GM11168 (cell line): Measurements from ENCODE around the gene P2RY10.
"Not testable (repeated sequence)": the region's sequence is repeated elsewhere in the genome, so short reads cannot be mapped to it uniquely, and the experiment has no call there.

ENCODE experiments used
- in situ Hi-C: fragments of 300-500 bp; cut with MboI; formaldehyde crosslinking; loops from one replicate; pipeline ENCODE4 v1.12.0; 2022; ENCODE audit warnings: low sequenced_read_pairs; ENCODE audit not compliant: unreplicated experiment

The P2RY10 gene, protein sequence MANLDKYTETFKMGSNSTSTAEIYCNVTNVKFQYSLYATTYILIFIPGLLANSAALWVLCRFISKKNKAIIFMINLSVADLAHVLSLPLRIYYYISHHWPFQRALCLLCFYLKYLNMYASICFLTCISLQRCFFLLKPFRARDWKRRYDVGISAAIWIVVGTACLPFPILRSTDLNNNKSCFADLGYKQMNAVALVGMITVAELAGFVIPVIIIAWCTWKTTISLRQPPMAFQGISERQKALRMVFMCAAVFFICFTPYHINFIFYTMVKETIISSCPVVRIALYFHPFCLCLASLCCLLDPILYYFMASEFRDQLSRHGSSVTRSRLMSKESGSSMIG

DNA sequence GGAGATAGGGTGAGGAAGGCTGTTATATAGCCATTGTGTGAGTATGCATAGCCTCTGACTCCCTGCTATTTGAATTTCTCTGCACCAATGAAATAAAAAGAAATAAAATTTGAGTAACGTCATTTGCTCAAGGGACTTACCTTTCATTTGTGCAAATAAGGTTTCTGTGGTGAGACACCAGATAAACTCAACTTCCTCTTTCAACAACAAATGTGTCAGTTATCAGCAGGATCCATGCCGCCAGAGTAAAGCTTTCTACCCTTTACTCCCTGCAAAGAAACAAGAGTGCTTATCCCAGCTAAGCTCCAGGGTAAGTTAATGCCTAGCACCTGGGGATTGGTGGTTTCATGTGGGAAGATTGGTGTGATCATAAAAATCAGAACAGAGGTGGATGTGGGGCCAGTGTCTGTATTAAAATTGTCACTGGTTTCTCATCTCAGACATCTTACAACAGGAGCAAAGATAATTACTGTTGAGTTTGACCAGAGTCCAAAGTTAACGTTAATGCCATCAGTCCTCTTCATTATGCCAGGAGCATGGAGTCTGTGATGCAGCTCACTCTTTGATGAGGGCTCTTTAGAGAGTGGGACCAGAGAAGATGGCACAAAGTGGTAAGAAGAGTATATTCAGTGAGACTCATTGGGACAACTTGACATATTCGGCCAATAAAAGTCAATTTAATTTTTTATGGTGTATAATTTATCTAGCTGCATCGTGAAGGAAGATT, at the start of gene P2RY10:
Gene P2RY10 (plus strand): TSS at position 206 of the 727 bp plus-strand sequence. CDS start 15,130 bp downstream, outside the sequence.
- in situ Hi-C loops = no loop called here

DNA sequence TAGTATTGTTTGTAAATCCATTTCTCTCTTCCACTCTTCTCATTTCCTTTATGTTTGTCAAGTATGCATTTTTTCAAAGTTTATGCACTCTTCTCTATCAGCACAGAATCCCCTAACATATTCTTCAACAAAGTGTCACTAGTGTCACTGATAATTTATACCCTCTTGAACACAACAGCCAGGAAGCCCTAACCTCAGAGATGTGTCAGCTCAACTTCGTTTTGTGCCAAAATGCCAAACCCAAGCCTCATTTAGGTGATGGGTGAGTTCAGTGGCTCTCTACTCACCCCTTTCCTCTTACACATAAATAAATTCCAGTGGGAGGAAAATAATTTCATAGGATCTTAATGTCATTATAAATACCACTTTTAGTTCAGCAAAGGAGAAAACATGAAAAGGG, 22.4 kb upstream of the P2RY10 start:
- in situ Hi-C loops = no loop called here

DNA sequence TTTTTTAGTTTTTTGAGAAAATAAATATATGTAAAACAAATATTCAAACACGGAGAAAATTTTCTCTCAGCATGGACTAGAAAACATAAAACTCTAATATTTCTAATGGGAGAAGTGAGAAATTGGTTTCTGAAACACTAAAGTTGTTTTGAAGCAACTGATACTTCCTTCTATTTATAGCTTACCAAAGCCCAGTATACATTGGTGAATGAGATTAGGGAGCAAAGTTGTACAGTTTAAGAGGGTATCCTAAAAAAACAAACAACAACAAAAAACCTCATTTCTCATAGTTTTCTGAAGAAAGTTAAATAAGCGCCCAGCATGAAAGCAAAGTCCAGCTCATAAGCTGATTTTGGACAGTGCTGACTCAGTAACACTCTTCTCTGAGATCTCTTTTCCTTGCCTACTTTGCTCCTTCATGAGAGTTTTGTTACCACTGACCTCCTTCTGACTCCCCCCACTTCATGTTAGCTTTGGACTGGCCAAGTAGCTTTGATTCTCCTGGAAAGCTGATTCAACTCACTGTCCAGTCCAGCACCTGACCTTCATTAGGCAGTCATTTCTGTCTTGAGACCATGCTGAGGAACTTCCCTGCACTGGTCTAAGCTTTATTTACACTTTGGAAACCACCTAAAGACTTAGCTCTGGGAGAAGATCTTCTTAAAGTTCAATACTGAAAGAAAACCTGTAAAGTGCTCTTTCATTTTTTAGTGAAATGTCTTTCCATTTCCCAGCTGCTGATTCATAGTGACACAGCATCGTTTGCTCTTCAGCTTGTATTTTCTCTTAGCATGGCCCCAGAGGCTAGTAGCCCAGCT, 21.8 kb upstream of the P2RY10 start:
- in situ Hi-C loops = no loop called here

DNA sequence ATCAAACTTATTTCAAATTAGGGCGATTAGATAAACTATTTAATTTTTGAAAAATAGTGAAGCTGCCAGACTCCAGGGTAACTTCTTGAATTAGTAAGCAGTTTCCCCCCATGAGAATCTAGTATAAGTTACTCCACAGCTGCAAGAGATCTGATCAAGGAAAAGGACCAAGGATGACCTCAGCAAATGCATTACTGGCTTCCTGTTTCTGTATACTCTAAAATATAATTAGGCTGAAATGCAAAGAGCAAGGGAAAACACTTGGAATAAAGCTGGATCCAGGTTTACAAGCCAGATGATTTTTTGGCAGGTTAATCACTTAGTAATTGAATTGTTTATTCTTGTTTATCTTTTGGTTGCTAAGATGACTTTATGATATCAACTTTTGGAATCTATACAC, 13.4 kb upstream of the P2RY10 start:
- in situ Hi-C loops = no loop called here

DNA sequence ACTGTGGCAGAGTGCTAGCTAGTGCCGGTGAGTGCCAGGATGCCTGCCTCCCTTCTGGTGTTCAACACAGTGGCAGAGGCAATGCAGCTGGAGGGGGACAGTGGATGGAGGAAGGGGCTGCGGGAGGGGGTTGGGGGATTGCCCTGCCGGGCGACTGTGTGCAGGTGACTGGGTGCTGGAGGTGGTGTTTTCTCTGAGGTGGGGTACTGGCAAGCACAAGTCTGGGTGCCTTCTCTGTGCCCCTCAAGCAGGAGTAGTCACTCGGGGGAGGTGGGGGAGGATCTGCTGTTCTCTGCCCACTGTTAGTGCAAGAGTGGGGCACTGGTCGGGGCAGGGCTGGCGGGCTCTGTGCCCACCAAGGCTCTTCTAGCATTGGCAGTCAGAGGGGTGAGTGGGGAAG, 10.3 kb upstream of the P2RY10 start:
- in situ Hi-C loops = no loop called here

DNA sequence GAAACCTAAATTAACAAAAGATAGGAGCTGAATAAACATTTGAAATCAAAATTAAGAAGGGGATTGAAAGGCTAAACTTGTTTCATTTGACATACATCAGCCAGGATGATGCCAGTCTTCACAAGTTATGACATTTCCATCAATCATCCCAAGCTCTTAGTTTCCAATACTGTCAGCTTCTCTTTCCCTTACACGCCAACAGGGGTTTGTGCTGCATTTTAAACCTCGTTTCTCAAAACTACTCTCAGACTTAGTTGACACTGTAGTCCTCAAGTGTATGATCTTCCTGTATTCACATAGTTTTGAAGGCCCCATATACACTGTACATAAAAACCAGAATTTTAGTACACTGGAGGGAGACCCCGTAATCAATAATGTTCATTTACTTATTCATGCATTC, 840 bp upstream of the P2RY10 start:
- in situ Hi-C loops = no loop called here

DNA sequence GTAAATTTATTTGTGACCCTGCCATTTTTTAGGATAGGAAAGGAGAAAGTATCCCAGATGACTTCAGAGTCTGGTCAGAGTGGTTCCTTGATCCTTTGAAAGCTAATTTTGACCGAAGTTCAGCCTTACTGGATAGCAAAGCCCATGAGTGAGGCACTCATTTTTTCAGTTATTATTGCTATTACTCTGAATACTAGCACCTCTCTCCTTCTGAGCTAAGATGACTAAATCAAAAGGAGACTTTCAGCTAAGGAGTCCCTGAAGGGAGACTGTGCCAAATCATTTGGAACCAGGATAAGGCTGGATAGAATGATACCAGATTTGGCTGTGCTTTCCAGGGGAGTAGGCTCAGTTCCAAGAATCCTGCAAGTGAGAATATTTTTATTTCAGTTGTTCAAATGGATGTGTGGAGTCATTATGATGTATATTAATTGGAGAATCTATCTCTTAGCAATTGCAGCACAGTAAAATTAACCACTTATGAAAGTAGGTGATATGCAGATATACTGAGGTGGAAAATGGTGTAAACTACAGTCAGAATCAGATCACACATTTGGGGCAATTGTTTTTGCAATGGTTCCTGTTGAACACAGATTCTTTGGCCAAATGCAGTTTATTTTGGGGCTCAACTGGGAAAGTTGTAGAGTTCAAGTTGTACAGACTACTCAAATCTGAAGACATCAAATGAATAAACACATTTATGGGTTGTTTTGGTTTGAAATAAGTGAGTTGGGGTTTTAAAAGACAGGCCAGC, 1.2 kb downstream of the P2RY10 start:
- in situ Hi-C loops = no loop called here

DNA sequence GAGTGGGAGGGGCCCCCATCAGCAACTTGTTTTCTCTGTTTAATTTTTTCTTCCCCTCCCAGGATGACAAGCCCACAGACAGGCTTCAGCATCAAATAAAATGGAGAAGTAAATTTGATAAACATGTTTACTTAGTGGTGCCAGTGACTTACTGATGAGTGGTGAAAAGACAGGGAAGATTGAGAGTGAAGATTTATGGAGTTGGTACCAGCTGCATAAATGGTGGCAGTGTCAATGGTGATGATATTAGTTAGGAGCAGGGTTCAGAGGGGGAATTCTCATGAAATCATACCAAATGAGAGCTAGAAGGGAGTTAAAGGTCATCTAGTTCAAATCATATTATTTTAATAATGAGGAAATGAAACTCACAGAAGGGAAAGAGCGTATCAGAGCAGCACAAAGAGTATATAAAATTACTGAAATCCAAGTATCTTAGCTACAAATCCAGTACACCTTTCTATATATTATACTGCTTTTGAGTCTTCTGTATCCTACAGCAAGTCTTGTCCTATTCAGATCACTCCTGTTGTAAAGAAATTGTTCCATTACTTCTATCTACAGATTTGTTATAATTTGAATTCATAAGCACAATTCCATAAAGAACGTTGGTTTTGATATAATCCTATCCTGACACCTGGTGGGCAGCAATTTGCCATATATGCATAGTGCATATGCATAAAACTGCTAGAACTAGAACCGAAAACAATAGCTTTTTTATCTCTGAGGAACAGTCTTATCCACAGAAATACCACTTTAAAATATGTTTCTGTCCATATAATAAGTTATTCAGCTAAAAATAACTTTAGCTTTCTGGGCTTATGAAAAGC, 5.0 kb downstream of the P2RY10 start:
- in situ Hi-C loops = loop anchor here (25.0 kb wide), 1 partner anchor 312 kb away; no protein-coding TSS in a partner anchor

DNA sequence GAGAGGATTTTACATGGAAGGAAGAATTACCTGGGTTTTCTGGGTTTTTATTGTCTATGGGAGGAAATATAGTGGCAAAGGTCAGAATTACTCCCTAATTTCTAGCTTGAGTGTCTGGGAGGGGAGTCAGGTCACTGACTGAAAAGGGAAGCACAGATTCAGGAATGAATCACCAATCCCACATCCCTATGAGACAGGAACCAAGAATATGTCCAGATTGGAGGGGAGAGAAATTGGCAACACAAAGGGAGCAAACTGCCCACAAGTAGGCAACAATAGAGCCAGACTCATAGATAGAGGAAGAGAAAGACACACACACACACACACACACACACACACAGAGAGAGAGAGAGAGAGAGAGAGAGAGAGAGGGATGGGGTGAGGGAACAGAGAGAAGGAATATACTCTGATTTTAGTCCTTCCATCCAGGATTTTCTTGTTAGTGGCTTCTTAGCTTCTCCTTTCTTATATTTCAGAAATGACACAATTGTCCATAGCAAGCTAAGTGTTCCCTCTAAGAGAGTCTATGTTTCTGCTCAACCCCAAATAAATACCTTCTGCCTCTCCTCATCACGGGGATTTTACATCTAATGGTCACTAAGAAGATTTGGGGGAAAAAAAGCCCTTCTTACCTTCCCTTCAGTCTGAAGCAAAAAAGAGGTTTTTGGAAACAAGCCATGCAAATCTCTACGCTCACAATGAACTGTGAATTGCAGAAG, 12.0 kb downstream of the P2RY10 start:
- in situ Hi-C loops = loop anchor here (25.0 kb wide), 1 partner anchor 305 kb away; no protein-coding TSS in a partner anchor

DNA sequence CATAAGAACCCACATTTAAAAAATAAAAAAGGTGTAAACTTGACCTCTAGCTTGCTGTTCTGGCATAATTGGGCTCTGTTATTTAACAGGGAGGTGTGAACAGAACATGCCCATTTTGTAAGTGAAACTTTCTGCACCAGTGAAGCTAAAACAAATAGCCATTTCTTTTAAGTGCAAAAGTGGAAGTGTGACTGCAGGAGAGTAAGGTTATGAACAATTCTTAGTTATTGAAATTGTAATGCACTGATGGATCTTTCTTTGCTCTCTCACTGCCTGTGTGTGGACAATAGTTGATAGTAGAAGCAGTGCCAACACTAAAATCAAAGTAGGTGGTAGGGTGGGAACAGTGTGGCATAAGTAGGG, 12.6 kb downstream of the P2RY10 start:
- in situ Hi-C loops = loop anchor here (25.0 kb wide), 1 partner anchor 305 kb away; no protein-coding TSS in a partner anchor

DNA sequence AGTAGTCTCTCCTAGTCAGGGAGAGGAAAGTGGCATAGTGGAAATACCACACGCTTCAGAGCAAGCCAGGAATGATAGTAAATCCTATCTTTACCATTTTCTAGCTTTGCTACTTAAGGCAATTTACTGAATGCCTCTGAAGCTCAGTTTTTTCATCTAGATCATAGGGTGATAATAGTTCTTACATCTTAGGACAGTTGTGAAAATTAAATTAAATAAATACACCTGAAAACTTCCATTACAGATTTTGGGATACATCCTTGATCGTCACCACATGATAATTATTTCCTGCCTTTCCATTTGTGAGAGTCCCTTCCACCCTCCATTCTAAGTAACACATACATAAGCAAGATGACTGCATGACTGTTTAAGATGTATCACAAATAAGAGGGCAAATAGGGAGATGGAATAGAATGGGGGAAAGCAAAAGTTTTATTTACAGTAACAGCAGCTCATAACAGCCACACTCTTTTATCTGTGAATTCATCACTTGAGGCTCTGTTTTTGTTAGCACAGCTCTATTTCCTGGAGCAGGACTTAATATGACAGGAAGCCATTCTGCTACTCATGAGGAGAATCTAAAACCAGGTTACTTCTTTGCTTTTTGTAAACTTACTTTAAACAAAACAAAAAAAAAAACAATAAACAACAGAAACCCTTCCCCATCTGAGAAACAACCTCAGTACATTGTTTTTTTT, 13.4 kb downstream of the P2RY10 start:
- in situ Hi-C loops = loop anchor here (25.0 kb wide), 1 partner anchor 304 kb away; no protein-coding TSS in a partner anchor

DNA sequence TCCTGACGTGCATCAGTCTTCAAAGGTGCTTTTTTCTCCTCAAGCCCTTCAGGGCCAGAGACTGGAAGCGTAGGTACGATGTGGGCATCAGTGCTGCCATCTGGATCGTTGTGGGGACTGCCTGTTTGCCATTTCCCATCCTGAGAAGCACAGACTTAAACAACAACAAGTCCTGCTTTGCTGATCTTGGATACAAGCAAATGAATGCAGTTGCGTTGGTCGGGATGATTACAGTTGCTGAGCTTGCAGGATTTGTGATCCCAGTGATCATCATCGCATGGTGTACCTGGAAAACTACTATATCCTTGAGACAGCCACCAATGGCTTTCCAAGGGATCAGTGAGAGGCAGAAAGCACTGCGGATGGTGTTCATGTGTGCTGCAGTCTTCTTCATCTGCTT, 15.7 kb downstream of the P2RY10 start:
- in situ Hi-C loops = loop anchor here (25.0 kb wide), 1 partner anchor 301 kb away; no protein-coding TSS in a partner anchor

DNA sequence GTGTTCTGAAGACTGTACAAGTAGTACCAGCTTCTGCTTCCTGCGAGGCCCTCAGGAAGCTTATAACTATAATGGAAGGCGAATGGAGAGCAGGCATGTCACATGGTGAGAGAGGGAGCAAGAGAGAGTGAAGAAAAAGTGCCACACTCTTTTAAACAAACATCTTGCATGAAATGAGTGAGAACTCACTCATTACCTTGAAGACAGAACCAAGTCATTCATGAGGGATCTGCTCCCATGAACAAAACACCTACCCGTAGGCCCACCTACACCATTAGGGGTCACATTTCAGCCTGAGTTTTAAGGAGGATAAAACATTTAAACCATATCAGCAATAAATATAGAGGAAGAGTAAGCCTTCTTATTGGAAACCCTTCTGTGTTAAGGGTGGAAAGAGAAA, 19.4 kb downstream of the P2RY10 start:
- in situ Hi-C loops = loop anchor here (25.0 kb wide), 1 partner anchor 298 kb away; no protein-coding TSS in a partner anchor

DNA sequence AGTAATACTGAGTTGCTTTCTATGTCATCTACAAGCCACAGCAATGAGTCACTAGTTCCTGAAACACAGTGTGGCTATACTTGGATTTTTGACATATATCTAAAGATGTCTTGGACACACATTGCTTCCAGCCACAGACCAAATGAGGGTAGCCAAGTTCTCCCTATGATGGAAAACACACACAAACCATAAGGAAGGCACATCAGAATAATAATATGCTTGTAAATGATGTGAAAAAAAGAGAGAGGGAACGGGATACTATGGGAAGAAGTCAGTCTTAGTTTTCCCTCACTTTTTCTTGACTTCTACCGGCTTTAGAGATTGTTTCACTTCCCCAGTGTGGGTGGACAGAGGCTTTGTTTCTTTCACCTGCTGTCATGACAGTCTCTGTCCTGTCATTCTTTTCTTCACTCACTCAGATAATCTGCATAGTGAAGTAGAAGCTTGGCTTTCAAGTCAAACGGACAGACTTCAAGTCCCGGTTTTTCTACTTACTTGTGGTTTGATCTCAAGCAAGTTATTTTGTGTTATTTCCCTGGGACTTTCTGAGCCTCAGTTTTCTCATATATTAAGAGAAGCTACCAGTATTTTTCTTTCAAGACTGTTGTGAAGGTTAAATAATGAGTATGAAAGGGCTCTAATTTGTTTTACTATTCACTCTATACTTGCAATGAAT, 34.7 kb downstream of the P2RY10 start:
- in situ Hi-C loops = no loop called here

DNA sequence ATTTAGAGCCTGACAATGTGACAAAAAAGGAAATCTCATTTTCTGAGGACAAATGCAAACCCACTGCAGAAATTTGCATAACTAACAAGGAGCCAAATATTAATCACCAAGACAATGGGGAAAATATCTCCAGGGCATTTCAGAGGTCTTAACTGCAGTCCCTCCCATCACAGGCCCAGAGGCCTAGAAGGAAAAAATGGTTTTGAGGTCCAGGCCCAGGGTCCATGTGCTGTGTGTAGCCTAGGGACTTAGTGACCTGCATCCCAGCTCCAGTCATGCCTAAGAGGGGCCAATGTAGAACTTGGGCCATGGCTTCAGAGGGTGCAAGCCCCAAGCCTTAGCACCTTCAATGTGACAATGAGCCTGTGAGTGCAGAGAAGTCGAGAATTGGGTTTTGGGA, 44.2 kb downstream of the P2RY10 start:
- in situ Hi-C loops = no loop called here

DNA sequence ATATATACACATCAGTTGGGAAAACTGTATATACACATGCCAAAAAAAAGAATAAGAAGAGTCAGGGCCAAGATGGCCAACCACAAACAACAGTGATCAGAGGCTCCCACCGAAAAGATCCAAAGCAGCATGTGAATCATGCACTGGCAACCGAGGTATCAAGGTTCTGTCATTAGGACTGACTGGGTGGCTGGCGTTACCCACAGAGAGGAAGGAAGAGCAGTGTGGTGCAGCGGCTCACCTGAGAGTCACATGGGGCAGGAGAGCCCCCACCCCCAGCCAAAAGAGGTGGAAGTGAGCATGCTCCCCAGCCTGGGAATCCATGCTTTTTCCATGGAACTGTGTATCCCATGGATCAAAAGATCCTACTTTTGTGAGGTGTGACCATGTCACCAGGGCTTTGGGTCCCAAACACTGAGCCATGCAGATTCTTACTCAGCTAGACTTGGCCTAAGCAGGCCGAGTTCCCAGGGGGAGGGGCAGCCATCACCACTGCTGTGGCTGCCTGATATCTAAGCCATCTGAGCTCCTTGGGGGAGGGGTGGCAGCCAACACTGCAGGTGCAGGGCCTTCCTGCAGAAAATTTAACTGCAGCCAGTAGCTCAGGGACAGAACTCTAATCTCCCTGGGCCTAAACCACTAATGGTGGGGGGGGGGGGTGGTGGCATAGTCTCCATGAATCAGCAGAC, 52.8 kb downstream of the P2RY10 start:
- in situ Hi-C loops = no loop called here

DNA sequence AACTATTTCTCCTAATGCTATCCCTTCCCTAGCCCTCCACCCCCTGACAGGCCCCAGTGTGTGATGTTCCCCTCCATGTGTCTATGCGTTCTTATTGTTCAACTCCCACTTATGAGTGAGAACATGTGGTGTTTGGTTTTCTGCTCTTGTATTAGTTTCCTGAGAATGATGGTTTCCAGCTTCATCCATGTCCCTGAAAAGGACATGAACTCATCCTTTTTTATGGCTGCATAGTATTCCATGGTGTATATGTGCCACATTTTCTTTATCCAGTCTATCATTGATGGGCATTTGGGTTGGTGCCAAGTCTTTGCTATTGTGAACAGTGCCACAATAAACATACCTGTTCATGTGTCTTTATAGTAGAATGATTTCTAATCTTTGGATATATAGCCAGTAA, 62.3 kb downstream of the P2RY10 start:
- in situ Hi-C loops = not testable (repeated sequence)
